ENCODE measurements around the gene ME3.

DNA sequence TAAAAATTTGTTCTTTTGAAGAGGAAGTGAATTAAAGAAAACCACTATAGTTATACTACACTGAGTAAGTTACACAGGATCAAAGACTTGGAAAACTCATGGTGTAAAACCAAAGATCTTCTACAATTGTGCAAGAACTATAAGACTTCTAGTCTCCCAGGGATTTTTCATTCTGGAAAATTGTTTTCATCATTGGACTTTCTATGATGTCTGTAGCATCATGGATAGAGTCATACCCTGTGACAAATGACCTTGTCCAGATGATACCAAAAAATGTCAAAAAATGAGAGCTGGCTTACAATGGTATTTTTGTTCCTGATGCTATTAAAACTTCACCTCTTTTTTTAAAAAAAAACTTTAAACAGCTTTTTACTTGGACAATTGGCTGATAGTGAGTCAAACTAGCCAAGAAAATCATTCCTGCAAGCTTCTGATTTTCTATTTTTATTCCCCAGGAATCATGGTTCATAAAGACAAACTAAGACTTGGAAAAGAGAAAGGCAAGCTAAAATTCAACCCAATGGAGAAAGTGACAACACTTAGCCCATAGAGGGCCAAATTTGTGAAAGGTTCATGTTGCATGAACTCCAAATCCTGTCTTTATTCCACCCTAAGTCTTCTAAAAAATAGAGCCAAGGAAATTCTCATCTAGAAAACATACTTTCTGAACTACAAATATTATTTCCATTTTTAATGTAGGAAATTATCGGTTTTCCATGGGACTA is 30.7 kb downstream of the ME3 start:
- no peak for TF ChIP-seq POLR2A (IDR thresholded peaks at IDR 0.05)
- TF ChIP-seq, protein P1, sequence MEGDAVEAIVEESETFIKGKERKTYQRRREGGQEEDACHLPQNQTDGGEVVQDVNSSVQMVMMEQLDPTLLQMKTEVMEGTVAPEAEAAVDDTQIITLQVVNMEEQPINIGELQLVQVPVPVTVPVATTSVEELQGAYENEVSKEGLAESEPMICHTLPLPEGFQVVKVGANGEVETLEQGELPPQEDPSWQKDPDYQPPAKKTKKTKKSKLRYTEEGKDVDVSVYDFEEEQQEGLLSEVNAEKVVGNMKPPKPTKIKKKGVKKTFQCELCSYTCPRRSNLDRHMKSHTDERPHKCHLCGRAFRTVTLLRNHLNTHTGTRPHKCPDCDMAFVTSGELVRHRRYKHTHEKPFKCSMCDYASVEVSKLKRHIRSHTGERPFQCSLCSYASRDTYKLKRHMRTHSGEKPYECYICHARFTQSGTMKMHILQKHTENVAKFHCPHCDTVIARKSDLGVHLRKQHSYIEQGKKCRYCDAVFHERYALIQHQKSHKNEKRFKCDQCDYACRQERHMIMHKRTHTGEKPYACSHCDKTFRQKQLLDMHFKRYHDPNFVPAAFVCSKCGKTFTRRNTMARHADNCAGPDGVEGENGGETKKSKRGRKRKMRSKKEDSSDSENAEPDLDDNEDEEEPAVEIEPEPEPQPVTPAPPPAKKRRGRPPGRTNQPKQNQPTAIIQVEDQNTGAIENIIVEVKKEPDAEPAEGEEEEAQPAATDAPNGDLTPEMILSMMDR (IDR thresholded peaks at IDR 0.05) = no peak
- no peak for TF ChIP-seq POLR2AphosphoS5 (IDR thresholded peaks at IDR 0.05; ENCODE audit: insufficient read depth in 1 of 2, low read depth in 1 of 2)

Measured in vagina (tissue), 2 donors.